ENCODE data around the gene G2E3. TPM values are rescaled to one million over a fixed set of nuclear protein-coding genes. Genes with fewer than 3 reads are reported as not detected.

The G2E3 gene
- total and polyA plus RNA-seq, 2 donors (not counting 3 experiments of a cell fraction or from before 2014, with no cell fraction given): 4.2 to 34.8 TPM

DNA sequence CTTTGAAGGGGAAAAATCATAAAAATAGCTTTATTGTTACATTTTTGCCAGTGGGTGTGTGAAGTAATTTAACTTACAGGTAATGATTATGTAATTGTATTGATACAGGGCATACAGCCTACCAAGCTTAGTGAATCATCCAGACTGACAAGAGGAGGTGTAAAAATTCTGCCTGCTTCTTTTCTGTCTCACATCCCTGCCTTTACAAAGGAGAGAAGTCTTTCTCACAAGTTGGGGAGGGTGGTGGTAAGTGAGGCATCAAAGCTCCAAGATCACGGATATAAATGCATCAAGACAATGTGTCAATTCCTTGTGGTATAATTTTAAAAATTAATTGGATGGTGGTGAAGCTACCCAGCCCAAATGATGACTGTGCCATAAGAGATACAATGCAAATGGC is 39.0 kb upstream of the G2E3 start:
- no peak for TF ChIP-seq MYC (IDR thresholded peaks at IDR 0.05; ENCODE audit: low read depth, low read length)
- Histone ChIP-seq H3K9me1 (replicated peaks; ENCODE audit: control insufficient read depth, extremely low read depth, insufficient read depth, low read length) (no peaks in the 10 kb centered on the region), H3K9me3 (replicated peaks; ENCODE audit: control insufficient read depth, insufficient read depth, low read length) (no peaks in the 10 kb centered on the region), H2AFZ (ENCODE audit: low read depth, low read length) (no peak overlapping the region), H4K20me1 (replicated peaks; ENCODE audit: control insufficient read depth, extremely low read depth, insufficient read depth, low read length) (no peaks in the 10 kb centered on the region), H3K79me2 (ENCODE audit: control insufficient read depth, insufficient read depth, low read length) (no peaks in the 10 kb centered on the region), H3K27ac (ENCODE audit: insufficient read depth, low read depth, low read length) (no peak overlapping the region), H3K4me3 (replicated peaks in 1 of 3; ENCODE audit: insufficient read depth in 1 of 3, low read depth in 1 of 3, low read length in 3 of 3) (no peak overlapping the region), H3K36me3 (ENCODE audit: control insufficient read depth in 2 of 2, extremely low read depth in 1 of 2, insufficient read depth in 2 of 2, low read length in 2 of 2) (no peaks in the 10 kb centered on the region), H3K4me2 (ENCODE audit: insufficient read depth, low read length) (no peak overlapping the region), H3K4me1 (ENCODE audit: control insufficient read depth, extremely low read depth, insufficient read depth, low read length) (no peaks in the 10 kb centered on the region), H3K27me3 (ENCODE audit: control insufficient read depth in 2 of 2, insufficient read depth in 2 of 2, low read length in 2 of 2) (peaks cover 9% of the 10 kb centered on the region in 2 experiments), H3K9ac (replicated peaks; ENCODE audit: extremely low read depth, insufficient read depth, low read length) (no peak overlapping the region)
- no peak for FAIRE-seq
- BruUV-seq (replicated peaks): no TSS peak
- dilution Hi-C loops (cut with MboI; ENCODE audit: extremely low pct_ligation_motif_present, low sequenced_read_pairs) (no loop called here), intact Hi-C loops (cut with micrococcal nuclease) (loop anchor here (10.0 kb wide), 1 partner anchor 1765 kb away; no protein-coding TSS in a partner anchor)
- POLR2A ChIA-PET: no interaction called here
- no peak for DNase-seq (ENCODE audit: low read depth, low spot score)
- CTCF ChIA-PET: interaction anchor here (1.2 to 2.7 kb wide), 5 partner anchors 8 to 1768 kb away, joined by 3 to 9 read pairs (median 6); no protein-coding TSS in a partner anchor

DNA sequence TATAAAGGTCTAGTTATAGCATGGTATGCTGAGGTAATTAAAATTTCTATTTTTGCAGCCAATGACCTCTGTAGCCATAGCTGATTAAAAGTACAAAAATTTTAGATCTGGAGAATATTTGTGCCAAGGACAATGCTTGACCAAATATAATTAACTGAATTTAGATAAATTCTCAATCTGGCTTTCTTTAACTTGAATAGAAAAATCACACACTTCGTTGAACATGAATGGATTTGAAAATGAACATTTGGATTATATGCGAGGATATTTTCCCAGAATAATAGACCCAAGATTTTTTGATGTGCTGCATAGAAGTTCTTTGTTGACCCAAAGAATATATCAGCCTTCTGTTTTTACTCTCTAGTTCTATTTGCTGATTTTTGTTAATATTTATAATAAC is 38.4 kb upstream of the G2E3 start:
- Histone ChIP-seq H2AFZ (ENCODE audit: low read depth, low read length) (no peak overlapping the region), H3K36me3 (ENCODE audit: control insufficient read depth in 2 of 2, extremely low read depth in 1 of 2, insufficient read depth in 2 of 2, low read length in 2 of 2) (no peaks in the 10 kb centered on the region), H3K27me3 (ENCODE audit: control insufficient read depth in 2 of 2, insufficient read depth in 2 of 2, low read length in 2 of 2) (peaks cover 9% of the 10 kb centered on the region in 2 experiments), H3K4me1 (ENCODE audit: control insufficient read depth, extremely low read depth, insufficient read depth, low read length) (no peaks in the 10 kb centered on the region), H3K9me1 (replicated peaks; ENCODE audit: control insufficient read depth, extremely low read depth, insufficient read depth, low read length) (no peaks in the 10 kb centered on the region), H3K79me2 (ENCODE audit: control insufficient read depth, insufficient read depth, low read length) (no peaks in the 10 kb centered on the region), H3K4me3 (replicated peaks in 1 of 3; ENCODE audit: insufficient read depth in 1 of 3, low read depth in 1 of 3, low read length in 3 of 3) (no peak overlapping the region), H3K9me3 (replicated peaks; ENCODE audit: control insufficient read depth, insufficient read depth, low read length) (no peaks in the 10 kb centered on the region), H3K4me2 (ENCODE audit: insufficient read depth, low read length) (no peak overlapping the region), H4K20me1 (replicated peaks; ENCODE audit: control insufficient read depth, extremely low read depth, insufficient read depth, low read length) (no peaks in the 10 kb centered on the region), H3K27ac (ENCODE audit: insufficient read depth, low read depth, low read length) (no peak overlapping the region), H3K9ac (replicated peaks; ENCODE audit: extremely low read depth, insufficient read depth, low read length) (no peak overlapping the region)
- no peak for TF ChIP-seq FOS (IDR thresholded peaks at IDR 0.05; ENCODE audit: borderline replicate concordance, insufficient read depth, low read length)
- no peak for TF ChIP-seq MAX (IDR thresholded peaks at IDR 0.05; ENCODE audit: insufficient read depth, insufficient read length)
- no peak for TF ChIP-seq POLR2A (IDR thresholded peaks at IDR 0.05; ENCODE audit: low read depth, low read length)
- TF ChIP-seq JUN (IDR thresholded peaks at IDR 0.05; ENCODE audit: borderline replicate concordance, insufficient read depth, insufficient read length, low read depth): no peak
- dilution Hi-C loops (cut with MboI; ENCODE audit: extremely low pct_ligation_motif_present, low sequenced_read_pairs): no loop called here
- intact Hi-C loops (cut with micrococcal nuclease): loop anchor here (10.0 kb wide), 1 partner anchor 1766 kb away; no protein-coding TSS in a partner anchor
- no TSS peak for BruUV-seq (replicated peaks)
- FAIRE-seq (no peak), DNase-seq (ENCODE audit: low read depth, low spot score) (no peak)
- CTCF ChIA-PET: interaction anchor here (1.2 to 2.7 kb wide), 7 partner anchors 9 to 1769 kb away, joined by 3 to 30 read pairs (median 8); no protein-coding TSS in a partner anchor
- POLR2A ChIA-PET: no interaction called here

Data from endothelial cell of umbilical vein (primary cell).